Mucosa of stomach (tissue), 1 donor: ENCODE results near the gene COLEC11.

ENCODE experiments used
- H3K27me3 ChIP-seq: one replicate; pipeline ENCODE4 v1.7.0; 2013; ENCODE audit warnings: mild to moderate bottlenecking, low read length; ENCODE audit not compliant: control insufficient read depth, insufficient read depth
- H3K36me3 ChIP-seq: one replicate; pipeline ENCODE4 v1.7.0; 2013; ENCODE audit warnings: low read length; ENCODE audit not compliant: control insufficient read depth, insufficient read depth
- H3K4me1 ChIP-seq: one replicate; pipeline ENCODE4 v1.7.0; 2013; ENCODE audit warnings: mild to moderate bottlenecking, low read length; ENCODE audit not compliant: control insufficient read depth, insufficient read depth
- H3K4me3 ChIP-seq: one replicate; pipeline ENCODE4 v1.7.0; 2013; ENCODE audit warnings: low read length
- H3K9ac ChIP-seq: one replicate; pipeline ENCODE4 v1.7.0; 2013; ENCODE audit warnings: mild to moderate bottlenecking, low read length, moderate library complexity
- H3K9me3 ChIP-seq: one replicate; pipeline ENCODE4 v1.7.0; 2013; ENCODE audit warnings: mild to moderate bottlenecking, low read length, moderate library complexity; ENCODE audit not compliant: control insufficient read depth
- donor health status: Pancreatic carcinoma.

Gene COLEC11

DNA sequence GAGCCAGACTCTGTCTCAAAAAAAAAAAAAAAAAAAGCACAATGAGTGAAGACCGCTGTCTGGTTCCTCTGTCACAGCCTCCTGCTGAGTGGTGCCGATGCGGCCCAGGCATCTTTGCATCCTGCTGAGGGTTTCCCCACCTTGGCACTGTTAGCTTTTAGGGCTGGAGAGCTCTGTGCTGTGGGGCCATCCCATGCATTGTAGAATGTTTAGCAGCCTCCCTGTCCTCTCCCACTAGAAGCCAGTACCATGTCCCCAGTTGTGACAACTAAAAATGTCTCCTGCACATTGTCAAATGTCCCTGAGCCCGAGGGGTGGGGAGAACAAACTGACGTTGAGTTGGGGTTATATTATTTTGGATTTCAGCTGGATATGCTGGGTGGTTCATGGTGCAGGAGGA is 7.9 kb upstream of the COLEC11 start:
- H3K4me3 ChIP-seq, result no peak overlapping the region
- H3K9ac ChIP-seq, result no peak overlapping the region
- H3K9me3 ChIP-seq, result no peaks in the 10 kb centered on the region
- peaks cover under 1% of the 10 kb centered on the region for H3K36me3 ChIP-seq
- peaks cover 16% of the 10 kb centered on the region for H3K4me1 ChIP-seq
- no peaks in the 10 kb centered on the region for H3K27me3 ChIP-seq

GRCh38 chr2:3587432-3587831 is 7.5 kb upstream of the COLEC11 start:
- Histone ChIP-seq H3K9me3 (no peaks in the 10 kb centered on the region), H3K4me1 (peaks cover 16% of the 10 kb centered on the region), H3K4me3 (no peak overlapping the region), H3K36me3 (no peaks in the 10 kb centered on the region), H3K9ac (no peak overlapping the region), H3K27me3 (no peaks in the 10 kb centered on the region)

GRCh38 chr2:3588084-3588483 is 6.8 kb upstream of the COLEC11 start:
- Histone ChIP-seq H3K36me3 (no peaks in the 10 kb centered on the region), H3K9me3 (no peaks in the 10 kb centered on the region), H3K9ac (no peak overlapping the region), H3K4me1 (peaks cover 16% of the 10 kb centered on the region), H3K4me3 (no peak overlapping the region), H3K27me3 (no peaks in the 10 kb centered on the region)

- H3K27me3 ChIP-seq, result no peaks in the 10 kb centered on the region
- no peaks in the 10 kb centered on the region for H3K9me3 ChIP-seq
- no peak overlapping the region for H3K9ac ChIP-seq
- no peaks in the 10 kb centered on the region for H3K36me3 ChIP-seq
- peaks cover 16% of the 10 kb centered on the region for H3K4me1 ChIP-seq
- no peak overlapping the region for H3K4me3 ChIP-seq
Measured at GRCh38 chr2:3589086-3589485, 5.8 kb upstream of the COLEC11 start.

DNA sequence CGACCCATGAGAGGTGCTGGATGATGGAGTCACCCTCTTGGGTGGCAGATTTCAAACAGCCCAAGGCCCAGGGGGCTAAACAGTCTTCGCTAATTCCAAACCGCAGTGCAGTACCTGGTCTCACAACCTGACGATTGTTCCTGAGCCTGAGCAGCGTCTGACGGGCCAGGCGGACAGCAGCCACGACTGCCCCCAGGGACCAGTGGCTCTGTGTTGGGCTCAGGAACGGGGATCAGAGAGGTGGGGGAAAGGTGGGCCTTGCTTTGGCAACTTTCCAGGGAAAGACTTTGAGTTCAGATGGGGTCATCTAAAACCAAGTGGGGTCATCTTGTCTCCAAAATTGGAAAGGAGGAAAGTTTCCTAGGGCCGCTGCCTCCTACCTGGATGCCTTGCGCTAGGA is 492 bp downstream of the COLEC11 start:
- Histone ChIP-seq H3K36me3 (no peaks in the 10 kb centered on the region), H3K9ac (peak overlapping the region; percentile 8), H3K27me3 (no peaks in the 10 kb centered on the region), H3K4me3 (no peak overlapping the region), H3K4me1 (no peaks in the 10 kb centered on the region), H3K9me3 (no peaks in the 10 kb centered on the region)

DNA sequence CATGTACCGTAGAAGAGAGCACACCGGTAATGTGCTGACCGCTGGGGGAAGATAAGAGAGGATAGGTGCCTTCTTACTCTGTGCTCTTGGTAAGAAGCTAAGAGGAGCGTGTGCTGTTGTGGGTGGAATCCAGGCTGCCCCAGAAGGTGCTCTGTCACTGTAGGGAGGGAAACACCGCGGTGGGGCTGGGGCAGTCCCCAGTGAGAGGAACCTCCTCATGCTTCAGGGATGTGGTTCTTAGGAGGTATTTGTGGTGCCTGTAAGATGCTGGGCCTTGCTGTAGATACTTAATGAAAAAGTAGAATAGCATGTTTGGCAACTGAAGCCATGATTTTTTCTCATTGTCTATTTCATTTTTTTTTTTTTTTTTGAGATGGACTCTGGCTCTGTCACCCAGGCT is 1.1 kb downstream of the COLEC11 start:
- Histone ChIP-seq H3K9ac (no peak overlapping the region), H3K36me3 (no peaks in the 10 kb centered on the region), H3K4me3 (no peak overlapping the region), H3K27me3 (no peaks in the 10 kb centered on the region), H3K9me3 (no peaks in the 10 kb centered on the region), H3K4me1 (no peaks in the 10 kb centered on the region)

DNA sequence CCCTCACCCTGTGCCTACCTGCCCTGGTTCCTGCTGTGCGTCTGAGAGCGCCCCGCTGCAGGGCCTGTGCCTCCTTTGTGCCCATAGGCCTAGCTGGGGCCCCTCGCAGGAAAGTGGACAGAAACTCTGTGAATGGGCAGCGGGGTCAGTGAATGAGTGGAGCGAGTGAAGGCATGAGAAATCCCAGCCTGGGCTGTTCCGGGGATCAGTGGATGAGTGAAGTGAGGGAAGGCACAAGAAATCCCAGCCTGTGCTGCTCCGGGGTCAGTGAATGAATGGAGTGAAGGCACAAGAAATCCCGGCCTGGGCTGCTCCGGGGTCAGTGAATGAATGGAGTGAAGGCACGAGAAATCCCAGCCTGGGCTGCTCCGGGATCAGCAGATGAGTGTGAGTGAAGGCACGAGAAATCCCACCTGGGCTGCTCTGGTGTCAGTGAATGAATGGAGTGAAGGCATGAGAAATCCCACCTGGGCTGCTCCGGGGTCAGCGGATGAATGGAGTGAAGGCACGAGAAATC is 2.0 kb downstream of the COLEC11 start:
- Histone ChIP-seq H3K9ac (no peak overlapping the region), H3K4me1 (no peaks in the 10 kb centered on the region), H3K36me3 (no peaks in the 10 kb centered on the region), H3K4me3 (no peak overlapping the region), H3K27me3 (no peaks in the 10 kb centered on the region), H3K9me3 (no peaks in the 10 kb centered on the region)

- H3K27me3 ChIP-seq, result no peaks in the 10 kb centered on the region
- H3K9me3 ChIP-seq, result no peaks in the 10 kb centered on the region
- no peak overlapping the region for H3K4me3 ChIP-seq
- H3K36me3 ChIP-seq, result no peaks in the 10 kb centered on the region
- H3K9ac ChIP-seq, result no peak overlapping the region
- H3K4me1 ChIP-seq, result no peaks in the 10 kb centered on the region
Measured at GRCh38 chr2:3597567-3597966, 2.7 kb downstream of the COLEC11 start.

GRCh38 chr2:3598197-3598910 is 3.4 kb downstream of the COLEC11 start:
- no peaks in the 10 kb centered on the region for H3K4me1 ChIP-seq
- no peaks in the 10 kb centered on the region for H3K9me3 ChIP-seq
- H3K9ac ChIP-seq, result no peak overlapping the region
- H3K4me3 ChIP-seq, result no peak overlapping the region
- no peaks in the 10 kb centered on the region for H3K36me3 ChIP-seq
- H3K27me3 ChIP-seq, result no peaks in the 10 kb centered on the region

DNA sequence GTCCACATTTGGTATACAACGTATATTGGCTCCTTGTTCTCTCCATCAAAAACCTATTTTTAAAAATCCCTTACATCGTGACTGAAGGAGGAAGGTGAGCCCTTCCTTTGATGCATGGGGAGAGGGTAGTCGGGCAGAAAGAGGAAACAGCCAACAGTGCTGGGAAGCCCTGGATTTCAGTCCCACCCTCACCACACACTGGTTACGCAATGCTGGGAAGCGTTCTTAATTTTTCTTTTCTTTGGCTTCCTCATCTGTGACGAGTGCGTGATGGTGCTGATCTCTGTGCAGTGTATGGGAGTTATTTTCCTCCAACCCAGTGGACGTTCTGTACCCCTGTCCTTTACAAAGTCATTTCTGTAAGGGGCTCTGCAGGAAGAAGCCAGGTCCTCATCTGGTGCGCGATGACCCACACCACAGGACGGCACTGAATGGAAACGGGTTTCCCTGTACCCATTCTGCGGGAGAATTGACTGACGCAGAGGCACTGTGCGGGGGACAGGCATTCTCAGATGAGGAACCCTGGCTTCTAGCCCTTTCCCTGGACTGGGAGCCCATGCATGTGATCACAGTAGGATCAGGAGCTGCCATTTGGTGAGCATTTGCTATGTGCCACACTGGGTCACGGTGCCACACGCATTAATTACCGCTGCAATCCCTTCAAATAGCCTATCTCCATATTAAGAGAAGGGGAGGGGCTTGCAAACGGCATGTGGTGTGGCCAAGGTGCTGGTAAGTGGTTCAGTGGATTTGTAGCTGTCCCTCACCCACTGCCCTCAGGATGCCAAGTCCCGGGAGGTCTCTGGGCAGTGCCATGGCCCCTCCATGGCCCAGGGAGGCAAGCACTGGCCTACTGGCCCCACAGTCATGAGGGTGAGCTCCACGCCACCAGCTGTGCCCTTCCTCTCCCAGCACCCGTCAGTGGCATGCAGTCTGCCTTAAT is 4.3 kb downstream of the COLEC11 start:
- Histone ChIP-seq H3K9me3 (no peaks in the 10 kb centered on the region), H3K9ac (no peak overlapping the region), H3K36me3 (no peaks in the 10 kb centered on the region), H3K4me1 (no peaks in the 10 kb centered on the region), H3K27me3 (no peaks in the 10 kb centered on the region), H3K4me3 (no peak overlapping the region)

DNA sequence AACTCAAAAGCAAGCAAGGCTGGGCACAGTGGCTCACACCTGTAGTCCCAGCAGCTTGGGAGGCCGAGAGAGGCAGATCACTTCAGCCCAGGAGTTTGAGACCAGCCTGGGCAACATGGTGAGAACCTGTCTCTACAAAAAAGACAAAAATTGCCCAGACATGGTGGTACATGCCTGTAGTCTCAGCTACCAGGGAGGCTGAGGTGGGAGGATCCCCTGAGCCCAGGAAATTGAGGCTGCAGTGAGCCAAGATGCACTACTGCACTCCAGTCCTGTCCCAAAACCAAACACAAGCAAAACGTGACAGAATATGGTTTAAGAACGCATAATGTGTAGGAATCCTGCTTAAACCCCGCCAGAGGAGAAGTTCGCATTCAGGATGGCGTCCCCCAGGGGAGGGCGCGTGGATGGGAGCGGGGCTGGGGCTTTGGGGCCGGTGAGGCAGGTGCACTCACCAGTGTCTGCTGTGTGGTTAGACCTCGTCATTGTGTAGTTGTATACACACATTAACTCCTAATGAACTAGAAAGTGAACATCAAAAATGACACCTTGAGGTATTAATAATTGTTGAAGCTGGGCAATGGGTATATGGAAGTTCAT is 5.4 kb downstream of the COLEC11 start:
- Histone ChIP-seq H3K27me3 (no peaks in the 10 kb centered on the region), H3K4me3 (no peak overlapping the region), H3K4me1 (no peaks in the 10 kb centered on the region), H3K9ac (no peak overlapping the region), H3K36me3 (no peaks in the 10 kb centered on the region), H3K9me3 (no peaks in the 10 kb centered on the region)
